ENCODE measurements around the gene ANKRD9. TPM values are rescaled to one million over a fixed set of nuclear protein-coding genes. Genes with fewer than 3 reads are reported as not detected.
"Not testable (repeated sequence)": the region's sequence is repeated elsewhere in the genome, so short reads cannot be mapped to it uniquely, and the experiment has no call there.

The ANKRD9 gene
- total RNA-seq, 3 donors from 2014 or later, result 75.6 to 100 (median 84.7) TPM

DNA sequence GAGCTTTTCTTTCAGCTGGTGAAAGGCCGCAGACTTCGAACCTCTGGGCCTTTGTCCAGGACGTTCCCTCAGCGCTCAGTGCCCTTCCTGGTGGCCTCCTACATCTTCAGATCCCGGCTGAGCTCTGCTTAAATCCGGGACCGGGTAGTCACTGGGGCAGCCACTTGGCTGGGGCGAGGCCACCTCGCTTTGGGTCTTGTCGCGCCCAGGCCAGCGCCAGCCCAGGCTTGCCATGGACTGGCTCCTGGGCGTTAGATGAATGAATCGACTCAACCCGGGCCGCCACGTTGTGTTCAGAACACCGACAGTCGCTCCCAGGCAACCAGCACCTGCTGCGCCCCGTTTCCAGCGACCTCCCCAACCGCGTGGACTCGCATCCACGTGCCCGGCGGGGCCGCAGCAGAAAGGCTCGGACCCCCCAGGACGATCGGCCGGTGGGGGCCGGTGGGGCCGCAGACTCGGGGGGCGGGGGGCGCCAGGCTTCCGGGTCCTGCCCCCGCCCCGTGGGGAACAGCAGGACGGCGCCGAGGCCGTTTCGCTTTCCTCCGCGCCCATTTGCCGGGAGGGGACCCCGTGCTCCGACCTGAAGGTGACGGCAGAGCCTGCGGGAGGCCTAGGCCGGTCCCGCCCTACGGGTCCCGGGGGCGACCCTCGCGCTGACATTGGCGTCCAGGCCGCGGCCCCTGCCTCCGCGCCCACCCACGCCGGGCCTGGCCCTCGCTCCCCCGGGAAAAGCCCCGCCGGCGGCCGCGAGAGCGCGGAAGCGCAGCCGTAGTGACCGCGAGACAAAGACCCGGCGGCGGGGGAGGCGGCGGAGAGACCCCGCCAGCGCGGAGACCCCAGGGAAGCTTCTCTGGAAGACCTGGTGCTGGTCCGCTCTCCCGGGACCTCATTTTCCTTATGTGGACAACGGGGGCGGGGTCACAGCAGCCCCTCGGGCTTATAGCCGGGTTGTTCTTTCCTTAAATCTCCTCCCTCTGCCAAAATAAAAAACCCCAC lies 45.5 kb upstream of the ANKRD9 start:
- peak; percentile 62 to 81 (median 77) for DNase-seq
- Histone ChIP-seq H3K4me3 (peak overlapping the region; percentile 52), H3K9me3 (no peaks in the 10 kb centered on the region), H3K4me1 (ENCODE audit: low read depth) (peaks cover 10% of the 10 kb centered on the region), H3K36me3 (ENCODE audit: low read depth) (no peaks in the 10 kb centered on the region)
- intact Hi-C loops (cut with DNase I, micrococcal nuclease), result no loop called here
- ATAC-seq, result peak; percentile 72
- TF ChIP-seq, protein P1, sequence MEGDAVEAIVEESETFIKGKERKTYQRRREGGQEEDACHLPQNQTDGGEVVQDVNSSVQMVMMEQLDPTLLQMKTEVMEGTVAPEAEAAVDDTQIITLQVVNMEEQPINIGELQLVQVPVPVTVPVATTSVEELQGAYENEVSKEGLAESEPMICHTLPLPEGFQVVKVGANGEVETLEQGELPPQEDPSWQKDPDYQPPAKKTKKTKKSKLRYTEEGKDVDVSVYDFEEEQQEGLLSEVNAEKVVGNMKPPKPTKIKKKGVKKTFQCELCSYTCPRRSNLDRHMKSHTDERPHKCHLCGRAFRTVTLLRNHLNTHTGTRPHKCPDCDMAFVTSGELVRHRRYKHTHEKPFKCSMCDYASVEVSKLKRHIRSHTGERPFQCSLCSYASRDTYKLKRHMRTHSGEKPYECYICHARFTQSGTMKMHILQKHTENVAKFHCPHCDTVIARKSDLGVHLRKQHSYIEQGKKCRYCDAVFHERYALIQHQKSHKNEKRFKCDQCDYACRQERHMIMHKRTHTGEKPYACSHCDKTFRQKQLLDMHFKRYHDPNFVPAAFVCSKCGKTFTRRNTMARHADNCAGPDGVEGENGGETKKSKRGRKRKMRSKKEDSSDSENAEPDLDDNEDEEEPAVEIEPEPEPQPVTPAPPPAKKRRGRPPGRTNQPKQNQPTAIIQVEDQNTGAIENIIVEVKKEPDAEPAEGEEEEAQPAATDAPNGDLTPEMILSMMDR (IDR thresholded peaks at IDR 0.05), result no peak

- DNase-seq (peak; percentile 50 to 76 (median 70)), ATAC-seq (peak; percentile 75)
- Histone ChIP-seq H3K4me3 (no peak overlapping the region), H3K9me3 (no peaks in the 10 kb centered on the region), H3K4me1 (ENCODE audit: low read depth) (peaks cover 10% of the 10 kb centered on the region), H3K36me3 (ENCODE audit: low read depth) (no peaks in the 10 kb centered on the region)
- TF ChIP-seq, protein P1 (IDR thresholded peaks at IDR 0.05), result no peak
- intact Hi-C loops (cut with DNase I, micrococcal nuclease), result no loop called here
Measured at GRCh38 chr14:102551995-102552705, 42.6 kb upstream of the ANKRD9 start.

DNA sequence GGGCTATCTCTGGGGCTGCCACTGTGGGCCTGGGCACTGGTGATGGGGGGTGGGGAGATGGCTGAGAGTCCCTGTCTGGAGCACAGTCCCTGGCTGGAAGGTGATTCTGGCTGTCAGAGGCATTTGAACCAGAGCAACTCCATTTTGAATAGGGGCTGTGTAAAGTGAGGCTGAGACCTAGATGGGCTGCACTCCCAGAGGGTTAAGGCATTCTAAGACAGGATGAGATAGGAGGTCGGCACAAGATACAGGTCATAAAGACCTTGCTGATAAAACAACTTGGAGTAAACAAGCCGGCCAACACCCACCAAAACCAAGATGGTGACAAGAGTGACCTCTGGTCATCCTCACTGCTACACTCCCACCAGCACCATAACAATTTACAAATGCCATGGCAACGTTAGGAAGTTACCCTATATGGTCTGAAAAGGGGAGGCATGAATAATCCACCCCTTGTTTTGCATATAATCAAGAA lies 41.4 kb upstream of the ANKRD9 start:
- H3K4me1 ChIP-seq (ENCODE audit: low read depth); intact Hi-C loops (cut with DNase I, micrococcal nuclease); H3K36me3 ChIP-seq (ENCODE audit: low read depth); H3K9me3 ChIP-seq; H3K4me3 ChIP-seq; DNase-seq; ATAC-seq: not testable (repeated sequence)

- TF ChIP-seq, protein P1 (IDR thresholded peaks at IDR 0.05), result no peak
- Histone ChIP-seq H3K9me3 (no peaks in the 10 kb centered on the region), H3K4me1 (ENCODE audit: low read depth) (peaks cover 24% of the 10 kb centered on the region), H3K36me3 (ENCODE audit: low read depth) (no peaks in the 10 kb centered on the region), H3K4me3 (no peak overlapping the region)
- intact Hi-C loops (cut with DNase I, micrococcal nuclease), result no loop called here
- DNase-seq (no peak), ATAC-seq (no peak)
Measured at GRCh38 chr14:102548616-102549240, 39.2 kb upstream of the ANKRD9 start.

DNA sequence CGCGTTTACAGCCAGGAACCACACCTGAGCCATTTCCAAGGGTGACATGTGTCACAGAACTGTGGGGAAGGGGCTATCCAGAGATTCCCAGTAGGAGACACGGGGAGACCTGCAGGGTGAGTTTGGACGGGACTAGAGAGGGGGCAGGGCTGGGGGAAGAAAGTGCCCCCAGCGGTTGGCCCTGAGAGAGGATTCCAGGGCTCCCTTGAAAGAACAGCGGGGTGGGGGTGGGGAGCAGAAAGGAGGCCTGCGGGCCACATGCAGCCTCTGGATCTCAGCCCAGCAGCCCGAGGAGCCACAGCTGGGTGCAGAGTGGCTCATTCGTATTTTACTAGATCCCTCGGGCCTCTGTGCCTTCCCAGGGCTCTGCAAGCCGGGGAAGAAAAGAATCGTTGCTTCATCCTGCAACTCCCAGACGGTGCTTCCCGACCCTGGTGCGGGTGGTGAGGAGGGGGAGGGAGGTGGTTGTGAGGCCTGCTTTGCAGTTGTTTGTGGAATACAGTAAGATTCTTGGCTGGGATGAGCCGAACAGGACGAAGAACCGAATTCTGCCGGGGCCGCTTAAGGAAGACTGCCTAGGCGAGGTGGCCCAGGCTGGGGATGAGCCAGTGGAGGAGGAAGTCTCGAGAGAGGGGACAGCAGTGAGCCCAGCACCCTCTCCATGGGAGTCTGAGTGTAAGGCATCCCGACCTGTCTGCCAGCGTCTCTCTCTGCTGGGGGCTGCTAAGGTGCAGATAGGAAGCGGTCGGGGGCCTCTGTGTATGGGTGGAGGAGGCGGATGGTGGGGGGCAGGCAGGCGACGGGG lies 36.1 kb upstream of the ANKRD9 start:
- intact Hi-C loops (cut with DNase I, micrococcal nuclease), result no loop called here
- H3K36me3 ChIP-seq (ENCODE audit: low read depth), result no peaks in the 10 kb centered on the region
- H3K9me3 ChIP-seq, result no peaks in the 10 kb centered on the region
- peaks cover 14% of the 10 kb centered on the region for H3K4me1 ChIP-seq (ENCODE audit: low read depth)
- peak in 1 of 3 donors; percentile 56 for DNase-seq
- TF ChIP-seq, protein P1 (IDR thresholded peaks at IDR 0.05), result no peak
- H3K4me3 ChIP-seq, result no peak overlapping the region
- ATAC-seq, result peak; percentile 23
